ENCODE measurements around the gene CCNO. TPM values are rescaled to one million over a fixed set of nuclear protein-coding genes. Genes with fewer than 3 reads are reported as not detected.
A peak's percentile ranks its signal among the peaks of the same experiment; 100 is the strongest.

CCNO gene
- total and polyA plus RNA-seq, 4 donors: 3.2 to 8.5 (median 5.0) TPM

DNA sequence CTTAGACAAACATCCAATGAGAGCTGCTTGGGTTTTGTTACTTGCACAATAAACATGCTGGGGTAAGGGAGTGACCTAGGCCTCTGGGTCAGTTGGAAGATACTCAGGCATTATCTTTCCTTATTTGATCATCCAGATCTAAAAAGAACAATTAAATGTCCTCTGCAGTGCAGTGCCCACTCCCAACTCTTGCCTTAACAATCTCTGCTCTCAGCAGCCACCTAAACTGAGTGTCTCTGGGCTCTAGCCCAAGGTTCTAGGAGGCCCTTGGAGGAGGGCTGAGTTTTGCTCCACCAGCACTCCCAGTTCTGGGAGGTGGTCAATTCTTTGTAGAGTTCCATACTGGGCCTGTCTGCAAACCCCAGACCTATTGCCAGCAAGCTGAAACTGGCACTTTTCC, 8.1 kb downstream of the CCNO start:
- H3K27me3 ChIP-seq (ENCODE audit: control insufficient read depth in 3 of 3, insufficient read depth in 3 of 3, low read length in 2 of 3): peaks cover 14 to 90% (median 88%) of the 10 kb centered on the region in 3 donors
- ATAC-seq (ENCODE audit: insufficient read depth, low FRiP score) (no peak), DNase-seq (no peak)
- peaks cover 0 to 15% (median 0%) of the 10 kb centered on the region in 4 donors for H3K9me3 ChIP-seq (ENCODE audit: control insufficient read depth in 4 of 4, insufficient read depth in 3 of 4, low read length in 3 of 4)
- peaks cover 0 to 32% (median 9%) of the 10 kb centered on the region in 5 donors for H3K4me1 ChIP-seq (ENCODE audit: control insufficient read depth in 5 of 5, insufficient read depth in 5 of 5, low read length in 5 of 5)
- H3K27ac ChIP-seq (ENCODE audit: low read depth in 1 of 2, low read length in 1 of 2): no peak overlapping the region
- H3K36me3 ChIP-seq (ENCODE audit: control insufficient read depth in 4 of 4, insufficient read depth in 4 of 4, low read length in 4 of 4): no peaks in the 10 kb centered on the region
- TF ChIP-seq, protein P1, sequence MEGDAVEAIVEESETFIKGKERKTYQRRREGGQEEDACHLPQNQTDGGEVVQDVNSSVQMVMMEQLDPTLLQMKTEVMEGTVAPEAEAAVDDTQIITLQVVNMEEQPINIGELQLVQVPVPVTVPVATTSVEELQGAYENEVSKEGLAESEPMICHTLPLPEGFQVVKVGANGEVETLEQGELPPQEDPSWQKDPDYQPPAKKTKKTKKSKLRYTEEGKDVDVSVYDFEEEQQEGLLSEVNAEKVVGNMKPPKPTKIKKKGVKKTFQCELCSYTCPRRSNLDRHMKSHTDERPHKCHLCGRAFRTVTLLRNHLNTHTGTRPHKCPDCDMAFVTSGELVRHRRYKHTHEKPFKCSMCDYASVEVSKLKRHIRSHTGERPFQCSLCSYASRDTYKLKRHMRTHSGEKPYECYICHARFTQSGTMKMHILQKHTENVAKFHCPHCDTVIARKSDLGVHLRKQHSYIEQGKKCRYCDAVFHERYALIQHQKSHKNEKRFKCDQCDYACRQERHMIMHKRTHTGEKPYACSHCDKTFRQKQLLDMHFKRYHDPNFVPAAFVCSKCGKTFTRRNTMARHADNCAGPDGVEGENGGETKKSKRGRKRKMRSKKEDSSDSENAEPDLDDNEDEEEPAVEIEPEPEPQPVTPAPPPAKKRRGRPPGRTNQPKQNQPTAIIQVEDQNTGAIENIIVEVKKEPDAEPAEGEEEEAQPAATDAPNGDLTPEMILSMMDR (IDR thresholded peaks at IDR 0.05; ENCODE audit: control extremely low read depth, extremely low read depth): no peak
- no peak overlapping the region for H3K9ac ChIP-seq (ENCODE audit: insufficient read depth in 1 of 2, low read length in 2 of 2)
- H3K4me3 ChIP-seq: no peak overlapping the region

DNA sequence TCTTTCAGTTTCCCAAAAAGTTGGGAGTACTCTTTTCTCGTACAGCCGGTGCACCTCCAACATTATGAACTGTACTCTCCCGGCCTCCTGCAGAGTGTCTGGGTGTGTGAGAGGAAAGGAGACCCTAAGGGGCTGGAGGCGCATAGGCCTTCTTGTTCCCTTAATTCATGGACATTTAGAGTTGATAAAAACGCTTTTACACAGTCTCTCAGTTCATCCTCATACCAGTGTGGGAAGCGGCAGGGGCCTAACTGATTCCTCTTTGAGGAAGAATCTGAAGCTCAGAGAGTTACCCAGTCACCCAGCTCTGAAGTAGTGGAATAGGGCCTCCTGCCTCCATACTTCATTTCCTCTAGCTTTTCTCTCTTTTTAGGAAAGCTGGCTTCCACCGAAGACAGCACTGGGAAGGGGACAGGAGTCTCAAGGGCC, 9.6 kb downstream of the CCNO start:
- Histone ChIP-seq H3K9ac (ENCODE audit: insufficient read depth in 1 of 2, low read length in 2 of 2) (no peak overlapping the region), H3K4me1 (ENCODE audit: control insufficient read depth in 5 of 5, insufficient read depth in 5 of 5, low read length in 5 of 5) (peaks cover 0 to 37% (median 14%) of the 10 kb centered on the region in 5 donors)
- DNase-seq: no peak

DNA sequence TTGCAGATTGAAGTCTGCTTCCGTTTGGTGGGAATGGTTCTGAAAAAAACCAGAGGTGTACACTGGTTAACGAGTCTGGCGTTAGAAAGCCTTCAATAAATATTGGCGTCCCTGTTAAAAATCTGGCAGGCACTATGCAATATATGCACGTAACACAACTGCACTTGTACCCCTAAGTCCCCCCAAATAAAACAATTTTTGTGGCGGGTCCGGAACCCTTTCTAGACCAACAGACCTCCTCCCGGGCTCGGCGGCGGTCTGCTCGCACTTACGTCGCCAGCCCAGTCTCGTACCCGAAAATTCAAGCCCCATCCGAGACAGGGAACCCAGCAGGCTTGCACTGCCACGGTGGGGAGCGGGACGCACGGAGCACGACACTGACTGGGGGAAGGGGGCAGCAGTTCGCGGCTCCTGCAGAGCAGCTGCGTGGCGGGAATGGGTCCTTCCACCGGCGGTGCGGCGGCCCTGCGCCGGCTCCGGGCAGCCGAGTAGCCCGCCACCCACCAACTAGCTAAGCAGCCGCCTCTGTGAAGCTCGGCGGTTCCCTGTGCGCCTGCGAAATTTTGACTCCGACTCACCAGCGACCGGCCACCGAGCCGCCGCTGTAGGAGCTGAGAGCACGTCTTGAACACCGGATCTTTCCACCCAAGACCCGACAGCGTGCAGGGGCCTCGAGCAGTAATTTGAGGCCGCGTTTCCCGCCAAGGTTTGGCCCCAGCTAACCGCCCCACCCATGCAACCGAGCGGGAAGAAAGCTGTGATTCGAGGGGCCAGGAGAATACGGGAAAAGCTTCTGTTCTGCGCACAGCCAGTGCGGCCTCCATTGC, 10.2 kb downstream of the CCNO start:
- H3K4me3 ChIP-seq: no peak overlapping the region
- no peak for ATAC-seq (ENCODE audit: insufficient read depth, low FRiP score)
- peaks cover 14 to 89% (median 87%) of the 10 kb centered on the region in 3 donors for H3K27me3 ChIP-seq (ENCODE audit: control insufficient read depth in 3 of 3, insufficient read depth in 3 of 3, low read length in 2 of 3)
- no peak overlapping the region for H3K9ac ChIP-seq (ENCODE audit: insufficient read depth in 1 of 2, low read length in 2 of 2)
- WGBS, 2 donors: 4 to 13% methylated on average over 60 to 61 of the region's 61 CpGs
- H3K36me3 ChIP-seq (ENCODE audit: control insufficient read depth in 4 of 4, insufficient read depth in 4 of 4, low read length in 4 of 4): no peaks in the 10 kb centered on the region
- DNase-seq: peak in 2 of 3 donors; percentile 35 to 42
- H3K27ac ChIP-seq (ENCODE audit: low read depth in 1 of 2, low read length in 1 of 2): no peak overlapping the region
- peaks cover 0 to 37% (median 14%) of the 10 kb centered on the region in 5 donors for H3K4me1 ChIP-seq (ENCODE audit: control insufficient read depth in 5 of 5, insufficient read depth in 5 of 5, low read length in 5 of 5)
- H3K9me3 ChIP-seq (ENCODE audit: control insufficient read depth in 4 of 4, insufficient read depth in 3 of 4, low read length in 3 of 4): peaks cover 0 to 15% (median 0%) of the 10 kb centered on the region in 4 donors
- TF ChIP-seq, protein P1 (IDR thresholded peaks at IDR 0.05; ENCODE audit: control extremely low read depth, extremely low read depth): no peak

More for the DNA sequence above, 9.6 kb downstream of the CCNO start:
- ATAC-seq (ENCODE audit: insufficient read depth, low FRiP score): no peak
- H3K36me3 ChIP-seq (ENCODE audit: control insufficient read depth in 4 of 4, insufficient read depth in 4 of 4, low read length in 4 of 4): no peaks in the 10 kb centered on the region
- no peak overlapping the region for H3K27ac ChIP-seq (ENCODE audit: low read depth in 1 of 2, low read length in 1 of 2)
- H3K9me3 ChIP-seq (ENCODE audit: control insufficient read depth in 4 of 4, insufficient read depth in 3 of 4, low read length in 3 of 4): peaks cover 0 to 15% (median 0%) of the 10 kb centered on the region in 4 donors
- TF ChIP-seq, protein P1 (IDR thresholded peaks at IDR 0.05; ENCODE audit: control extremely low read depth, extremely low read depth): no peak
- 26 to 46% methylated on average over 7 of the region's 7 CpGs for WGBS, 2 donors
- no peak overlapping the region for H3K4me3 ChIP-seq
- peaks cover 14 to 89% (median 87%) of the 10 kb centered on the region in 3 donors for H3K27me3 ChIP-seq (ENCODE audit: control insufficient read depth in 3 of 3, insufficient read depth in 3 of 3, low read length in 2 of 3)
